HG03280 (cell line): ENCODE measurements around the gene NAGPA.

Source experiments
- ATAC-seq: cut with Tn5 transposase; IDR thresholded peaks from one replicate; pipeline ENCODE4 v1.9.1; 2021; ENCODE audit warnings: mild to moderate bottlenecking, moderate library complexity; ENCODE audit not compliant: unreplicated experiment

Gene NAGPA

GRCh38 chr16:5004311-5004710 is 29.4 kb downstream of the NAGPA start:
- ATAC-seq = no peak

GRCh38 chr16:5003828-5004227 is 29.9 kb downstream of the NAGPA start:
- no peak for ATAC-seq

DNA sequence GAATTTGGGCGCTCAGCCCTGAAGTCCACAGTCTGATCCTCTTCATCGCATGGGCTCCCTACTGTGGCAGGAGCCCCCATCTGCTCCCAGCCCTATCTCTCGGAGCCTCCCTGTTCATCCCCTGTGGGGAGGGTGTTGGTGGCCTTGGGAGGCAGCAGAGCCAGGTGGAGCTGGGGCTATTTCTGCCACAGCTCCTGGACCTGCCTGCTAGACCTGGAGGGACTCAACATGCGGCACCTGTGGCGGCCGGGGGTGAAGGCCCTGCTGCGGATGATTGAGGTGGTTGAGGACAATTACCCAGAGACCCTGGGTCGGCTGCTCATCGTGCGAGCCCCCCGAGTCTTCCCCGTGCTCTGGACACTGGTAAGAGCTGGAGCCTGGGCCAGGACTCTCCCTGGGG is 30.5 kb downstream of the NAGPA start:
- ATAC-seq = no peak

DNA sequence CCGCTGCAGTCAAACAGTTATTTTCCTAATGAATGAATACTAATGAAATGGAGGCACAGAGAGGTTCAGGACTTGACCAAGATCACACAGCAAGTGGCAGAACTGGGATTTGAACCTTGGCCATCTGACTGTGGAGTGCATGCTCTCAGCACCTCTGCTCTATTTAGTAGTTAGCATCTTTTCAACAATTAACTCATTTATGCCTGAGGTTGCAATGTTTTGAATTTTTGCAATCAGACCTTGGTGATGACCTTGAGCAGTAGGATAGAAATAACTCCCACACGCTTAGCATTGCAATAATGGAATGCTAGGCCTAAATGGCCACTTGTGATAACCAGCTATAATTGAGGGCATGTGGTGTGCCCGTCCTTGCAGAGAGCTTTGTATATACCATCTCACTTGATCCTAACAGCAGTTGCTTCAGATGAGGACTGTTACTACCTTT is 31.0 kb downstream of the NAGPA start:
- no peak for ATAC-seq

GRCh38 chr16:5001986-5002385 is 31.7 kb downstream of the NAGPA start:
- no peak for ATAC-seq

GRCh38 chr16:5001571-5001970 is 32.2 kb downstream of the NAGPA start:
- ATAC-seq = no peak

DNA sequence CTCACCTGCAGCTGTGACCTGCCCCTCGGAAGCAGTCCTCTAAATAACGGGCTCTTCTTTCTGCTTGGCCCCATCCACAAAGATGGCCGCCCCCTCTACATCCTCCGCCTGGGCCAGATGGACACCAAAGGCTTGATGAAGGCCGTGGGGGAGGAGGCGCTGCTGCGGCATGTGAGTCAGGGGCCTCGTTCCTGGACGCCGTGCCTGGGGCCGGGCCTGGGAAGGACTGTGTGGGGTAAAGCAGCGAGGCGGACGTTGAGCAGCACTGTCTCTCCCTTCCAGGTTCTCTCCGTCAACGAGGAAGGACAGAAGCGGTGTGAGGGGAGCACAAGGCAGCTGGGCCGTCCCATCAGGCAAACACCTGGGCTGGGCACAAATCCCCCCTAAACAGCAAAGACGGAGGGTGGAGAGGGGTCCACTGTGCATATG is 33.1 kb downstream of the NAGPA start:
- no peak for ATAC-seq

GRCh38 chr16:4994719-4995434 is 38.9 kb downstream of the NAGPA start:
- no peak for ATAC-seq

DNA sequence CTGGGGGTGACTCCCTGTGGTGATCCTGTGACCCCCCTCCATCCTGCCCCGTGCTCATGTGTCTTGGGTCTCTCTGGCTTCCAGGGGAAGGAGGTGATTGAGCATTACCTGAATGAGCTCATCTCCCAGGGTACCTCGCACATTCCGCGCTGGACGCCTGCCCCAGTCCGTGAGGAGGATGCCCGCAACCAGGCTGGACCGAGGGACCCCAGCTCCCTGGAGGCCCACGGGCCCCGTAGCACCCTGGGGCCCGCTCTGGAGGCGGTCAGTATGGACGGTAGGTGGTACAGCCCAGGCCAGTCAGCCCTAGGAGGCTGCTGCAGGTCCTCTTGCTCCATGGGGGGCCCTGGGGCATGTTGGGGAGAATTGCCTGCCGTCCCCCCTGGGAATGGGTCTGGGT is 42.0 kb downstream of the NAGPA start:
- no peak for ATAC-seq

- ATAC-seq = no peak
These were observed 43.3 kb downstream of the NAGPA start for GRCh38 chr16:4990415-4990814.

DNA sequence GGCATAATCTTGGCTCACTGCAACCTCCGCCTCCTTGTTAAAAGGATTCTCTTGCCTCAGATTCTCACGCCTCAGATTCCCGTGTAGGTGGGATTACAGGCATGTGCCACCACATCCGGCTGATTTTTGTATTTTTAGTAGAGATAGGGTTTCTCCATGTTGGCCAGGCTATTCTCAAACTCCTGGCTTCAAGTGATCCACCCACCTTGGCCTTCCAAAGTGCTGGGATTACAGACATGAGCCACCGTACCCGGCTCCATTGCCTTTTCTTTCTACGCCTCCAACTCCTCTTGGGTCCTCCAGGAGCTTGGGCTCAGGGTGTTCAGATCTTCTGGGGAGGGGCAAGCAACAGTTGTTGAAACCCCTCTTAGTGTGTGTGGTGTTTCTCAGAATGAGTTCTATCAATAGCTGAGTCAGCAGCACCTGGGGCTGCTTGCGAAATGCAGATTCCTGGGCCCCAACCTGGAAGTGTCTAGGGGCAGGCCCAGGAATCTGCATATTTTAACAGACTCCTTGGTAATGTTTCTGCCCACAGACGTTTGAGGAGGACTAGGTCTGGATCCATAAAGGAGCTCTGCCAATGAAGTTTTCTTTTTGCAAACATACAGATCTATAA is 44.2 kb downstream of the NAGPA start:
- no peak for ATAC-seq

DNA sequence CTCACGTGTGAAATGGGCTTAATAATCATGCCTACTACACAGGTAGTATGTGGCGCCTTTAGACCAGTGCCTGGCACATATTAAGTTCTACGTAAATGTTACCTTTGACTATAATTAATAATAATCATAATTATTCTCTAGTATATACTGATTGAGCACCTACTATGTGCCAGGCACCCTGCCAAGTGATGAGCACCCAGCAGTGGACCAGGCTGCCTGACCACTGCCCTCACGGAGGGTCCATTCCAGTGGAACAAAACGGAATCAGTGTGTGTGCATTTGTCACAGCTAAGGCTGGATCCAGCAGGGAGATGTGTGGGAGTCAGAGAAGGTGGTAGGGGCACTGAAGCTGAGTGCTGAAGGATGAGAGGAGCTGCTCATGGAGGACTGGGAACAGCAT is 45.1 kb downstream of the NAGPA start:
- ATAC-seq = no peak

- ATAC-seq = no peak
These were observed 46.0 kb downstream of the NAGPA start for GRCh38 chr16:4987580-4988374.

GRCh38 chr16:4987250-4987579 is 46.5 kb downstream of the NAGPA start:
- ATAC-seq = no peak

GRCh38 chr16:4984174-4984990 is 49.4 kb downstream of the NAGPA start:
- ATAC-seq = no peak

- no peak for ATAC-seq
These were observed 51.5 kb downstream of the NAGPA start for GRCh38 chr16:4982056-4982867.

DNA sequence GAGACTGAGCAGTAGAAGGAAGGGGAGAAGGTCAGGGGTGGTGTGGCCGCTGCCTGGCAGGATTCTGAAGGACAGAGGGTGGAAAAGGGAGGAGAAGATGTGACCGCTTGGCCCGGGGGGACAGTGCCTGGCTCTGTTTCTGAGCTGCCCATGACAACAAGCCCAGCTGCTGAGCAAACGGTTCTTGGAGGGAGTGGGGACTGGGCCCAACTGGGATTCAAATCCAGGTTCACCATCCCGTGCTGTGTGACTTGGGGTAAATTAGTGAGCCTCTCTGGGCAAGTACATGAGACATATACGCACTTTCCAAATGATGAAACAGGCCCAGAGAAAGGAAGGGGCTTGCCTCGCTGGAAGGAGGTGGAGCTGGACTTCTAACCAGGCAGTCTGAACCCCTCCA is 52.3 kb downstream of the NAGPA start:
- no peak for ATAC-seq

DNA sequence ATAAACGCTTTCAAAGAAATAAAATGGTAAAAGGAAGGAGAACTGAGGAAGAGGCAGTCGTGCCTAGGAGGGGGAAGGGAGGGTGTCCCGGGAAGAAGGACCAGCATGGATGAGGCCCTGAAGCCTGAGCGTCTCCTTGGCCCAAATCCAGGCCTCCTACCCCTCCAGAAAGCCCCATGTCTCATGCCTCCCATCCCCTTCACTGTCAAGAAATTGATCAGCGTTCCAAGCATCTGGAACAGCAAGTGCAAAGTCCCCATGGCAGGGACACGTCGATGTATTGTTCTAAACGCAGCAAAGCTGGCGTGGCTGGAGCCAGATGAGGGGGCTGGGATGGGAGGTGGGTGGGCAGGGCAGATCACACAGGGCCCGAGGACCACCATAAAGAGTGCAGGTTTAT is 53.0 kb downstream of the NAGPA start:
- no peak for ATAC-seq

- ATAC-seq = no peak
These were observed 53.7 kb downstream of the NAGPA start for GRCh38 chr16:4979736-4980660.
